SK-N-SH (cell line): ENCODE data around the gene LDB3.

Experiments used
- CTCF ChIP-seq: fragments of 200-600 bp; sonication (generic); IDR thresholded peaks from 2 replicates; pipeline ENCODE4 v1.6.1; 2017; ENCODE audit warnings: antibody characterized with exemption, mild to moderate bottlenecking, moderate library complexity
- EP300 ChIP-seq, 2 experiments: IDR thresholded peaks; 2 replicates each; pipeline versions ENCODE4 v1.4.0 to v1.6.1; 2012; ENCODE audit warnings: borderline replicate concordance in 1 of 2, low read depth in 1 of 2, low read length in 1 of 2
- EZH2phosphoT487 ChIP-seq: fragments of 200-600 bp; sonication (generic); IDR thresholded peaks from 2 replicates; pipeline ENCODE4 v1.6.1; 2017; ENCODE audit warnings: low read depth, mixed run types, mild to moderate bottlenecking, antibody characterized with exemption, moderate library complexity, borderline replicate concordance
- FOXM1 ChIP-seq: IDR thresholded peaks from 2 replicates; pipeline ENCODE4 v1.4.0; 2012; ENCODE audit warnings: low read depth, mild to moderate bottlenecking
- PBX3 ChIP-seq: IDR thresholded peaks from 2 replicates; pipeline ENCODE4; 2012
- YY1 ChIP-seq: IDR thresholded peaks from 2 replicates; pipeline ENCODE4 v1.4.0; 2012; ENCODE audit warnings: low read depth, mild to moderate bottlenecking

- TF ChIP-seq EP300 (IDR thresholded peaks at IDR 0.05; ENCODE audit: borderline replicate concordance in 1 of 2, low read depth in 1 of 2, low read length in 1 of 2) (no peak), EZH2phosphoT487 (no peak), CTCF (no peak), YY1 (no peak), PBX3 (no peak), FOXM1 (no peak)
Observed at GRCh38 chr10:86659161-86659691, 9.1 kb upstream of the LDB3 start.
